BJ (cell line): ENCODE results near the gene ZNF304. TPM values are rescaled to one million over a fixed set of nuclear protein-coding genes. Genes with fewer than 3 reads are reported as not detected.

Experiments used
- CTCF ChIA-PET: fragments of 350-600 bp; formaldehyde crosslinking; extraction: SDS; loops from one replicate; lab custom pipeline; 2021; ENCODE audit warnings: antibody characterized with exemption, inconsistent platforms; lab: Yijun Ruan, JAX
- POLR2A ChIA-PET: fragments of 300-600 bp; sonication (Branson Sonifier 250); formaldehyde crosslinking; extraction: SDS; loops from one replicate; lab custom pipeline; 2021; ENCODE audit warnings: antibody characterized with exemption; lab: Charles Lee
- DNase-seq: peaks from one replicate; pipeline ENCODE4 v3.0.0-alpha.2; 2011; ENCODE audit warnings: low read depth
- H3K27me3 ChIP-seq: 2 replicates; pipeline ENCODE4 v1.6.0; 2011; ENCODE audit warnings: low read length; ENCODE audit not compliant: control insufficient read depth, insufficient read depth
- H3K36me3 ChIP-seq: 2 replicates; pipeline ENCODE4 v1.5.1; 2011; ENCODE audit warnings: low read length; ENCODE audit not compliant: control insufficient read depth, insufficient read depth
- H3K4me3 ChIP-seq: 2 replicates; pipeline ENCODE4 v1.5.1; 2011; ENCODE audit warnings: low read depth, mild to moderate bottlenecking, control low read depth, low read length
- polyA plus RNA-seq: library from polyadenylated mRNA; depleted of rRNA; stranded (reverse); fragments of >200 nt; gene quantifications from 2 replicates; pipeline ENCODE4 v1.2.3, GENCODE V29; 2011
- TF ChIP-seq, protein P1 (sequence below): IDR thresholded peaks from 2 replicates; pipeline ENCODE4 v1.5.1; 2011; ENCODE audit warnings: low read depth, mild to moderate bottlenecking, control low read depth, inconsistent platforms, low read length, moderate library complexity; ENCODE audit not compliant: insufficient read depth

ZNF304 gene
- polyA plus RNA-seq, 1 experiment = 5.4 TPM

DNA sequence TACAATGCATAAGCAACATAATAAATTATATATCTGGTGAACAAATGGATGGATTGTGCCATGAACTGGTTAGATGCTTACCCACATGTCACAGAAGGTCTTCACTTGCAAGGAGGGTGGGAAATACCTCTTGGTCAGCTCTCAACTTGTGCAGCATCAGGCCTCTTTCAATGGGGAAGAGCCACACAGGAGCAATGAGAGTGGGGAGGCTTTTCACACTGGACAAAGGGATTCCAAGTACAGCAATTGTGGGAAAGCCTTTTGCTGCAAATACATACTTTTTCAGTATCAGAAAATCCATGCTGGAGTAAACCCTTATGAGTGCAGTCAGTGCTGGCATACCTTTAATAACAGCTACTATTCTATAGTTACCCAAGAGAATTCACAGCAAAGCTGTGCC, 42.6 kb upstream of the ZNF304 start:
- CTCF ChIA-PET = no interaction called here

DNA sequence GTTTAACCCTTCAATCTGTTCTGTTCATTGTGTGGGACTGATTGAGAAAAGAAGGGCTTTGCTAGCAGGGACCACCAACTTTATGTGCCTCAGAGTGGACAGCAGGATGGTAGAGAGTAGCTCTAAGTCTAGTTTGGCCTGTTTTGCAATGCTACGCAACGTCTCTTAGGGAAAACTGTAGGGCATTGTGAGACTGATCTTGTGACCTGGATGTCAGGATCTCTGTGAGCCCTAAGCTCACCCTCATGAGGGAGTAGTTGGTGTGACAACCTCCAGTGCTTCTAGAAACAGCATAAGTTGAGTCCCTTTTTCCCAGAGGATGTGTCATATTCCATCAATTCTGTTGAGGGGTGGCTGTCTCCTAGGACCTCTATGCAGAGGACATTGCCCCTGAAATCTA, 40.3 kb upstream of the ZNF304 start:
- no peak overlapping the region for H3K4me3 ChIP-seq
- no peak for DNase-seq
- TF ChIP-seq, protein P1, sequence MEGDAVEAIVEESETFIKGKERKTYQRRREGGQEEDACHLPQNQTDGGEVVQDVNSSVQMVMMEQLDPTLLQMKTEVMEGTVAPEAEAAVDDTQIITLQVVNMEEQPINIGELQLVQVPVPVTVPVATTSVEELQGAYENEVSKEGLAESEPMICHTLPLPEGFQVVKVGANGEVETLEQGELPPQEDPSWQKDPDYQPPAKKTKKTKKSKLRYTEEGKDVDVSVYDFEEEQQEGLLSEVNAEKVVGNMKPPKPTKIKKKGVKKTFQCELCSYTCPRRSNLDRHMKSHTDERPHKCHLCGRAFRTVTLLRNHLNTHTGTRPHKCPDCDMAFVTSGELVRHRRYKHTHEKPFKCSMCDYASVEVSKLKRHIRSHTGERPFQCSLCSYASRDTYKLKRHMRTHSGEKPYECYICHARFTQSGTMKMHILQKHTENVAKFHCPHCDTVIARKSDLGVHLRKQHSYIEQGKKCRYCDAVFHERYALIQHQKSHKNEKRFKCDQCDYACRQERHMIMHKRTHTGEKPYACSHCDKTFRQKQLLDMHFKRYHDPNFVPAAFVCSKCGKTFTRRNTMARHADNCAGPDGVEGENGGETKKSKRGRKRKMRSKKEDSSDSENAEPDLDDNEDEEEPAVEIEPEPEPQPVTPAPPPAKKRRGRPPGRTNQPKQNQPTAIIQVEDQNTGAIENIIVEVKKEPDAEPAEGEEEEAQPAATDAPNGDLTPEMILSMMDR = no peak
- H3K36me3 ChIP-seq = no peaks in the 10 kb centered on the region
- peaks cover 2% of the 10 kb centered on the region; the same call in 1 of the 2 replicates for H3K27me3 ChIP-seq
- ChIA-PET POLR2A (no interaction called here), CTCF (interaction anchor here (1.1 kb wide), 1 partner anchor 15 kb away, joined by 4 read pairs; no protein-coding TSS in a partner anchor)

More for the DNA sequence above, 42.6 kb upstream of the ZNF304 start:
- DNase-seq = no peak
- H3K27me3 ChIP-seq = no peaks in the 10 kb centered on the region
- TF ChIP-seq, protein P1 = no peak
- POLR2A ChIA-PET = no interaction called here
- H3K36me3 ChIP-seq = 0 out of 2 replicates have a peak, but pooled peaks cover 2% of the 10 kb centered on the region
- no peak overlapping the region for H3K4me3 ChIP-seq

DNA sequence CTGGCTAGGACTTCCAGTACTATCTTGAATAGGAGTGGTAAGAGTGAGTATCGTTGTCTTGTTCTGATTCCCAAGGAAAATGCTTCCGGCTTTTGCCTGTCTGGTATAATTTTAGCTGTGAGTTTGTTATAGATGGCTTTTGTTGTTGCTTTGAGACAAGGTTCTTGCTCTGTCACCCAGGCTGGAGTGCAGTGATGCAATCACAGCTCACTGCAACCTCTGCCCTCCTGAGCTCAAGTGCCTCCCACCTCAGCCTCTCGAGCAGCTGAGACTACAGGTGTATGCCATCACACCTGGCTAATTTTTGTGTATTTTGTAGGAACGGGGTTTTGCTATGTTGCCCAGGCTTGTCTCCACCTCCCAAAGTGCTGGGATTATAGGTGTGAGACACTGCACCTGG, 36.9 kb upstream of the ZNF304 start:
- no peak for DNase-seq
- ChIA-PET CTCF (no interaction called here), POLR2A (interaction anchor here (0.5 kb wide), 1 partner anchor 16 kb away, joined by 3 read pairs; no protein-coding TSS in a partner anchor)
- Histone ChIP-seq H3K4me3 (no peak overlapping the region), H3K27me3 (peaks cover 10% of the 10 kb centered on the region), H3K36me3 (no peaks in the 10 kb centered on the region)
- TF ChIP-seq, protein P1 = no peak

DNA sequence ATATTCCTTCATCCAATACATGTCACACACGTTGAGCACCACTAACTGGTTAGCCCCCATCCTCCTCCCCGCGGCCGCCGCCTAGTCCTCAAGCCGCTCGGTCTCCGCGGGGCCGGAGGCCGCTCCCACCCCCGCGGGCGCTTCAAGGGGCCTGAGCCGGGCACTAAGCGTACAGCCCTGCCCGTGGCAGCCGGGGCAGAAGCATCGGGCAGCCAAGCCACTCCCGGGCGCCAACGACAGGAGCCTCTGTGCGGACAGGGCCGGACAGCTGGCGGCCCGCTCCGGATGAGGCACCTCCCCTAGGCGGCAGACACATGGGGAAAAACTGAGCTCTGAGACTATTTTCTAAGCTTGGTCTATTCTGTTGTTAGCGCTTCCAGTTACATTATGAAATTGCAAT, 33.6 kb upstream of the ZNF304 start:
- CTCF ChIA-PET = no interaction called here
- H3K36me3 ChIP-seq = no peaks in the 10 kb centered on the region
- H3K4me3 ChIP-seq = peak overlapping the region; percentile 19; the same call in 1 of the 2 replicates
- POLR2A ChIA-PET = no interaction called here
- H3K27me3 ChIP-seq = peaks cover 10% of the 10 kb centered on the region
- TF ChIP-seq, protein P1 = no peak
- DNase-seq = no peak

DNA sequence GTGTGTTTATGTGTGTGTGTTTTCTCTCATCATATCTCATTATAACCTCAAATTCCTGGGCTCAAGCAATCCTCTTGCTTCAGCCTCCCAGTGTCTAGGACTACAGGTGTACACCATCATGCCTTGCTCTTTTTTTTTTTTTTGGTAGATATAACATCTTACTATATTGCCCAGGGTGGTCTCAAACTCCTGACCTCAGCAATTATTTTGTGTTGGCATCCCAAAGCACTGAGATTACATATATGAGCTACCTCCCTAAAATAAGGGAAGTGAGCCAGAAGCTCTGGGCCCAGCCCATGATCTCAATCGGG, 31.2 kb upstream of the ZNF304 start:
- TF ChIP-seq, protein P1 = no peak
- POLR2A ChIA-PET = interaction anchor here (0.6 kb wide), 1 partner anchor 16 kb away, joined by 6 read pairs; no protein-coding TSS in a partner anchor
- Histone ChIP-seq H3K4me3 (peak overlapping the region; percentile 89), H3K27me3 (peaks cover 10% of the 10 kb centered on the region), H3K36me3 (peaks cover 6% of the 10 kb centered on the region)
- CTCF ChIA-PET = no interaction called here
- DNase-seq = no peak
